K562 (cell line): Measurements from ENCODE around the gene PRKAG1. TPM values are rescaled to one million over a fixed set of nuclear protein-coding genes. Genes with fewer than 3 reads are reported as not detected.

Experiments used
- ATAC-seq: fragments of 200-7000 bp; cut with Tn5 transposase; 3 replicates; pipeline ENCODE4 v1.9.1; 2020; ENCODE audit warnings: moderate library complexity
- BruUV-seq: library from RNA; stranded (reverse); fragments of 400-500 nt; replicated peaks from 2 replicates; lab custom pipeline; 2021; lab: Mats Ljungman, UMichigan
- CTCF ChIA-PET: fragments of 300-600 bp; formaldehyde crosslinking; extraction: SDS; loops from one replicate; lab custom pipeline; 2021; ENCODE audit warnings: low intra/inter-chr PET ratio; lab: Yijun Ruan, JAX
- POLR2A ChIA-PET: fragments of 300-600, 350-650 bp; sonication (Branson Sonifier 250); formaldehyde crosslinking; extraction: SDS; loops from one replicate; lab custom pipeline; 2021; ENCODE audit warnings: antibody characterized with exemption, inconsistent platforms; lab: Yijun Ruan, JAX
- DNase-seq, 4 experiments: peaks; one replicate each; pipeline versions ENCODE4 v3.0.0 to v3.0.0-alpha.2; 2011 to 2018; ENCODE audit warnings: low spot score in 3 of 4, mixed read lengths in 3 of 4; ENCODE audit errors: extremely low read depth in 1 of 4
- FAIRE-seq: peaks from 2 replicates; lab custom pipeline; 2011; peaks lifted over from hg19 to GRCh38; lab: Jason Lieb, UNC
- H2AFZ ChIP-seq: 2 replicates; pipeline ENCODE4 v1.6.0; 2011; ENCODE audit warnings: low read depth, low read length, control low read depth, inconsistent platforms
- H3K27ac ChIP-seq: fragments of 200-600 bp; 3 replicates; pipeline ENCODE4 v1.8.0; 2011; ENCODE audit warnings: low read depth, mild to moderate bottlenecking, control low read depth, inconsistent platforms, low read length, moderate library complexity, mixed read lengths; ENCODE audit errors: extremely low read depth
- H3K27me3 ChIP-seq, 2 experiments: fragments of 300-600 bp in 1 of 2; 2 replicates in 1 of 2; 3 replicates in 1 of 2; pipeline versions ENCODE4 v1.6.0 to v1.8.0; 2011; ENCODE audit warnings: inconsistent platforms in 2 of 2, low read length in 2 of 2, mild to moderate bottlenecking in 1 of 2, mixed read lengths in 1 of 2, moderate library complexity in 1 of 2; ENCODE audit not compliant: control insufficient read depth in 2 of 2, insufficient read depth in 2 of 2
- H3K36me3 ChIP-seq: fragments of 300-600 bp; 3 replicates; pipeline ENCODE4 v1.8.0; 2011; ENCODE audit warnings: mild to moderate bottlenecking, low read length, inconsistent platforms; ENCODE audit not compliant: control insufficient read depth, insufficient read depth
- H3K4me1 ChIP-seq, 2 experiments: fragments of 200-600 bp in 1 of 2; replicated peaks in 1 of 2; 2 replicates in 1 of 2; 3 replicates in 1 of 2; pipeline versions ENCODE4 v1.5.1 to v1.8.0; 2011; ENCODE audit warnings: inconsistent platforms in 2 of 2, low read length in 2 of 2, mild to moderate bottlenecking in 1 of 2, mixed read lengths in 1 of 2, moderate library complexity in 1 of 2; ENCODE audit not compliant: control insufficient read depth in 2 of 2, insufficient read depth in 2 of 2
- H3K4me2 ChIP-seq: 2 replicates; pipeline ENCODE4 v1.6.1; 2011; ENCODE audit warnings: low read length, control low read depth, inconsistent platforms, mixed read lengths; ENCODE audit not compliant: insufficient read depth
- H3K4me3 ChIP-seq: fragments of 200-600 bp; sonication (generic), shearing (Covaris generic); 2 replicates; pipeline ENCODE4 v1.5.1; 2016; ENCODE audit warnings: control low read depth, inconsistent platforms
- H3K79me2 ChIP-seq: fragments of 200-600 bp; 3 replicates; pipeline ENCODE4 v1.8.0; 2011; ENCODE audit warnings: low read length, inconsistent platforms; ENCODE audit not compliant: control insufficient read depth, insufficient read depth
- H3K9ac ChIP-seq, 2 experiments: 2 replicates each; pipeline versions ENCODE4 v1.6.0 to v1.6.1; 2011; ENCODE audit warnings: low read depth in 2 of 2, low read length in 2 of 2, control low read depth in 1 of 2, inconsistent platforms in 1 of 2, mild to moderate bottlenecking in 1 of 2, mixed read lengths in 1 of 2; ENCODE audit not compliant: insufficient read depth in 1 of 2
- H3K9me1 ChIP-seq: one replicate; pipeline ENCODE4 v1.6.0; 2011; ENCODE audit warnings: inconsistent platforms, mild to moderate bottlenecking, low read length, moderate library complexity; ENCODE audit not compliant: control insufficient read depth, insufficient read depth
- H3K9me3 ChIP-seq: replicated peaks from 2 replicates; pipeline ENCODE4 v1.5.1; 2011; ENCODE audit warnings: low read depth, low read length, inconsistent platforms; ENCODE audit not compliant: control insufficient read depth, insufficient read depth
- H4K20me1 ChIP-seq: replicated peaks from 2 replicates; pipeline ENCODE4 v1.6.1; 2011; ENCODE audit warnings: low read length, inconsistent platforms, mixed read lengths; ENCODE audit not compliant: control insufficient read depth, insufficient read depth
- CSDE1 ChIP-seq, 2 experiments: fragments of 450-650 bp; IDR thresholded peaks; 2 replicates each; pipeline ENCODE4 v1.6.1; 2016; ENCODE audit warnings: mild to moderate bottlenecking in 1 of 2
- KDM2B ChIP-seq: fragments of 250-450 bp; sonication (Bioruptor Pico); IDR thresholded peaks from 2 replicates; pipeline ENCODE4 v1.8.0; 2021; ENCODE audit warnings: mild to moderate bottlenecking, moderate library complexity
- MYNN ChIP-seq, 2 experiments: sonication (generic); formaldehyde crosslinking in 1 of 2; IDR thresholded peaks; 2 replicates each; pipeline versions ENCODE4 v1.5.0 to v1.6.1; 2016 to 2020; ENCODE audit warnings: antibody characterized with exemption in 1 of 2, missing genetic modification reagents in 1 of 2
- PCBP2 ChIP-seq: fragments of 200-400 bp; formaldehyde crosslinking; IDR thresholded peaks from 2 replicates; pipeline ENCODE4 v1.6.1; 2018; ENCODE audit warnings: low read length, low read depth, mild to moderate bottlenecking, moderate library complexity; ENCODE audit not compliant: poor library complexity, severe bottlenecking
- POLR2AphosphoS5 ChIP-seq: IDR thresholded peaks from 2 replicates; pipeline ENCODE4 v1.6.1; 2011; ENCODE audit warnings: mild to moderate bottlenecking, low read depth, low read length, moderate library complexity; ENCODE audit not compliant: control insufficient read depth, insufficient read depth
- RBFOX2 ChIP-seq: fragments of 200-400 bp; formaldehyde crosslinking; IDR thresholded peaks from 2 replicates; pipeline ENCODE4 v1.6.1; 2017; ENCODE audit warnings: low read depth, mild to moderate bottlenecking, low read length, moderate library complexity
- RBM39 ChIP-seq: fragments of 200-400 bp; formaldehyde crosslinking; optimal IDR thresholded peaks from 2 replicates; pipeline ENCODE3; 2018; ENCODE audit warnings: low read depth, low read length
- ZFP1 ChIP-seq: fragments of 450-650 bp; formaldehyde crosslinking; IDR thresholded peaks from 2 replicates; pipeline ENCODE4 v1.4.0; 2020; ENCODE audit warnings: mild to moderate bottlenecking, mixed read lengths
- ZNF12 ChIP-seq: sonication (generic); formaldehyde crosslinking; IDR thresholded peaks from 2 replicates; pipeline ENCODE4 v1.4.0; 2020; ENCODE audit warnings: mild to moderate bottlenecking, missing genetic modification reagents
- ZNF311 ChIP-seq: fragments of 250-450 bp; sonication (Bioruptor Pico); IDR thresholded peaks from 2 replicates; pipeline ENCODE4 v1.4.0; 2020; ENCODE audit warnings: mild to moderate bottlenecking, moderate library complexity
- WGBS: fragments of 100-300 bp; shearing (Covaris generic); methylation state at CpG from one replicate; pipeline ENCODE4 v1.1.6; 2016; ENCODE audit warnings: low coverage, mixed read lengths; ENCODE audit not compliant: insufficient coverage; ENCODE audit errors: missing lambda C conversion rate; 5-methylcytosine and 5-hydroxymethylcytosine counted together
- in situ Hi-C: fragments of 300-500 bp; cut with MboI; formaldehyde crosslinking; loops from 4 replicates; pipeline ENCODE4 v1.15.0; 2018; ENCODE audit warnings: inconsistent platforms, mixed read lengths
- intact Hi-C: fragments of 100-400 bp; cut with micrococcal nuclease; formaldehyde crosslinking; loops from 2 replicates; pipeline ENCODE4 v1.14.2; 2022
- polyA plus RNA-seq, 8 experiments: library from polyadenylated mRNA; depleted of rRNA in 4 of 8; stranded (reverse) in 5 of 8; unstranded in 3 of 8; fragments of >200 nt; fragmentation: Nextera tagmentation in 2 of 8; fragmentation: Illumina TruSeq in 1 of 8; extraction: Ambion mirVana in 2 of 8; extraction: Trizol in 1 of 8; gene quantifications; 2 replicates each; pipeline versions ENCODE4 v1.2.1 to v1.2.3, GENCODE V29; 2011 to 2014; ENCODE audit warnings: inconsistent platforms in 1 of 8, missing spikeins in 1 of 8
- total RNA-seq, 7 experiments: library from RNA; depleted of rRNA in 6 of 7; stranded (reverse); fragments of >200 nt in 6 of 7; fragmentation: Illumina TruSeq in 2 of 7; extraction: Trizol in 2 of 7; gene quantifications; 2 replicates each; pipeline versions ENCODE4 v1.2.1 to v1.2.3, GENCODE V29; 2011 to 2021; ENCODE audit warnings: low replicate concordance in 1 of 7
- TF ChIP-seq, protein P1 (sequence below), 3 experiments: fragments of 200-800 bp in 1 of 3; fragments of 250-450 bp in 1 of 3; fragments of 450-650 bp in 1 of 3; sonication (Bioruptor Pico) in 1 of 3; sonication (Bioruptor generic) in 1 of 3; formaldehyde crosslinking in 1 of 3; IDR thresholded peaks; 2 replicates each; pipeline versions ENCODE4 v1.6.1 to v1.8.0; 2016 to 2022; ENCODE audit warnings: mild to moderate bottlenecking in 2 of 3, missing genetic modification characterization in 2 of 3, missing compliant biosample characterization in 1 of 3, moderate library complexity in 1 of 3
- TF ChIP-seq, protein P2 (sequence below), 2 experiments: IDR thresholded peaks; 2 replicates each; pipeline ENCODE4 v1.6.1; 2012; ENCODE audit warnings: improper control_type of control experiment in 2 of 2, low read depth in 2 of 2, low read length in 2 of 2, borderline replicate concordance in 1 of 2
- TF ChIP-seq, protein P3 (sequence below): fragments of 250-450 bp; sonication (Bioruptor Pico); IDR thresholded peaks from 2 replicates; pipeline ENCODE4 v1.4.0; 2020

PRKAG1 gene
- total and polyA plus RNA-seq, 9 of the 15 experiments (the other 6 are each of a cell fraction or from before 2014, with no cell fraction given) = 51.1 to 126 (median 79.1) TPM

DNA sequence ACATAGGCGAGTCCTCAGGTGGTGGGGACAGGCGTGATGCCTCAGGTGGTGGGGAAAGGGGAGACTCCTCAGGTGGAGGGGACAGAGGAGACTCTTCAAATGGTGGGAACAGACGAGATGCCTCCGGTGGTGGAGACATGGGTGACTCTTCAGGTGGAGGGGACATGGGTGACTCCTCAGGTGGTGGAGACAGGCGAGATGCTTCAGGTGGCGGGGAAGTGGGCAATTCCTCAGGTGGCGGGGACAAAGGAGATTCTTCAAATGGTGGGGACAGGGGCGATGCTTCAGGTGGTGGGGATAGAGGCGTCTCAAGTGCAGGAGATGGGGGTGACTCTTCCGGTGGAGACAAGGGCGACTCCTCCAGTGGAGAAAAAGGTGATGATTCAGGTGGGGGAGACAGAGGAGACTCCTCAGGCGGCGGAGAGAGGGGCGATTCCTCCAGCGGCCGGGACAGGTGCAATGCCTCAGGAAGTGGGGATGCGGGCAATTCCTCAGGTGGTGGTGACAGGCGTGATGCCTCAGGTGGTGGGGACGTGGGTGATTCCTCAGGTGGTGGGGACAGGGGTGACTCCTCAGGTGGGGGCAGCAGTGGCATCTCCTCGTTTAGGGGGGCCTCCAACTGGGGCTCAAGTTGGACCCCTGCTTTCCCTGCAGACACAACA is 33.3 kb upstream of the PRKAG1 start:
- CTCF ChIA-PET = no interaction called here
- no peak for ATAC-seq
- H3K36me3 ChIP-seq = peaks cover 90% of the 10 kb centered on the region
- H4K20me1 ChIP-seq = peaks cover 28% of the 10 kb centered on the region
- no TSS peak for BruUV-seq
- H3K9me3 ChIP-seq = no peaks in the 10 kb centered on the region
- 93% methylated on average over 17 of the region's 20 CpGs for WGBS
- intact Hi-C loops (no loop called here), in situ Hi-C loops (no loop called here)
- POLR2A ChIA-PET = no interaction called here
- no peak for DNase-seq
- peaks cover 4% of the 10 kb centered on the region for H3K9me1 ChIP-seq
- no peak overlapping the region for H3K27ac ChIP-seq
- no peak overlapping the region for H3K4me3 ChIP-seq
- H3K9ac ChIP-seq = no peak overlapping the region
- no peak overlapping the region for H2AFZ ChIP-seq
- H3K27me3 ChIP-seq = no peaks in the 10 kb centered on the region
- FAIRE-seq = no peak
- H3K4me2 ChIP-seq = no peak overlapping the region
- H3K79me2 ChIP-seq = peaks cover 38% of the 10 kb centered on the region
- H3K4me1 ChIP-seq = peaks cover 6 to 9% of the 10 kb centered on the region in 2 experiments; a peak in 3 of 5 replicates
- TF ChIP-seq, protein P1, sequence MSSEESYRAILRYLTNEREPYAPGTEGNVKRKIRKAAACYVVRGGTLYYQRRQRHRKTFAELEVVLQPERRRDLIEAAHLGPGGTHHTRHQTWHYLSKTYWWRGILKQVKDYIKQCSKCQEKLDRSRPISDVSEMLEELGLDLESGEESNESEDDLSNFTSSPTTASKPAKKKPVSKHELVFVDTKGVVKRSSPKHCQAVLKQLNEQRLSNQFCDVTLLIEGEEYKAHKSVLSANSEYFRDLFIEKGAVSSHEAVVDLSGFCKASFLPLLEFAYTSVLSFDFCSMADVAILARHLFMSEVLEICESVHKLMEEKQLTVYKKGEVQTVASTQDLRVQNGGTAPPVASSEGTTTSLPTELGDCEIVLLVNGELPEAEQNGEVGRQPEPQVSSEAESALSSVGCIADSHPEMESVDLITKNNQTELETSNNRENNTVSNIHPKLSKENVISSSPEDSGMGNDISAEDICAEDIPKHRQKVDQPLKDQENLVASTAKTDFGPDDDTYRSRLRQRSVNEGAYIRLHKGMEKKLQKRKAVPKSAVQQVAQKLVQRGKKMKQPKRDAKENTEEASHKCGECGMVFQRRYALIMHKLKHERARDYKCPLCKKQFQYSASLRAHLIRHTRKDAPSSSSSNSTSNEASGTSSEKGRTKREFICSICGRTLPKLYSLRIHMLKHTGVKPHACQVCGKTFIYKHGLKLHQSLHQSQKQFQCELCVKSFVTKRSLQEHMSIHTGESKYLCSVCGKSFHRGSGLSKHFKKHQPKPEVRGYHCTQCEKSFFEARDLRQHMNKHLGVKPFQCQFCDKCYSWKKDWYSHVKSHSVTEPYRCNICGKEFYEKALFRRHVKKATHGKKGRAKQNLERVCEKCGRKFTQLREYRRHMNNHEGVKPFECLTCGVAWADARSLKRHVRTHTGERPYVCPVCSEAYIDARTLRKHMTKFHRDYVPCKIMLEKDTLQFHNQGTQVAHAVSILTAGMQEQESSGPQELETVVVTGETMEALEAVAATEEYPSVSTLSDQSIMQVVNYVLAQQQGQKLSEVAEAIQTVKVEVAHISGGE (CRISPR knock-in tag; IDR thresholded peaks at IDR 0.05) = no peak
- TF ChIP-seq POLR2AphosphoS5 (no peak), CSDE1 (IDR thresholded peaks at IDR 0.05) (no peak), PCBP2 (no peak), MYNN (IDR thresholded peaks at IDR 0.05) (no peak), MYNN (CRISPR knock-in tag; IDR thresholded peaks at IDR 0.05) (no peak), RBFOX2 (no peak), KDM2B (CRISPR knock-in tag) (no peak), ZFP1 (CRISPR knock-in tag) (no peak), ZNF12 (CRISPR knock-in tag) (no peak), ZNF311 (CRISPR knock-in tag) (no peak), RBM39 (no peak)
- TF ChIP-seq, protein P2, sequence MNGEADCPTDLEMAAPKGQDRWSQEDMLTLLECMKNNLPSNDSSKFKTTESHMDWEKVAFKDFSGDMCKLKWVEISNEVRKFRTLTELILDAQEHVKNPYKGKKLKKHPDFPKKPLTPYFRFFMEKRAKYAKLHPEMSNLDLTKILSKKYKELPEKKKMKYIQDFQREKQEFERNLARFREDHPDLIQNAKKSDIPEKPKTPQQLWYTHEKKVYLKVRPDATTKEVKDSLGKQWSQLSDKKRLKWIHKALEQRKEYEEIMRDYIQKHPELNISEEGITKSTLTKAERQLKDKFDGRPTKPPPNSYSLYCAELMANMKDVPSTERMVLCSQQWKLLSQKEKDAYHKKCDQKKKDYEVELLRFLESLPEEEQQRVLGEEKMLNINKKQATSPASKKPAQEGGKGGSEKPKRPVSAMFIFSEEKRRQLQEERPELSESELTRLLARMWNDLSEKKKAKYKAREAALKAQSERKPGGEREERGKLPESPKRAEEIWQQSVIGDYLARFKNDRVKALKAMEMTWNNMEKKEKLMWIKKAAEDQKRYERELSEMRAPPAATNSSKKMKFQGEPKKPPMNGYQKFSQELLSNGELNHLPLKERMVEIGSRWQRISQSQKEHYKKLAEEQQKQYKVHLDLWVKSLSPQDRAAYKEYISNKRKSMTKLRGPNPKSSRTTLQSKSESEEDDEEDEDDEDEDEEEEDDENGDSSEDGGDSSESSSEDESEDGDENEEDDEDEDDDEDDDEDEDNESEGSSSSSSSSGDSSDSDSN (IDR thresholded peaks at IDR 0.05; ENCODE audit: borderline replicate concordance in 1 of 2, low read depth in 2 of 2, low read length in 2 of 2) = no peak
- TF ChIP-seq, protein P3, sequence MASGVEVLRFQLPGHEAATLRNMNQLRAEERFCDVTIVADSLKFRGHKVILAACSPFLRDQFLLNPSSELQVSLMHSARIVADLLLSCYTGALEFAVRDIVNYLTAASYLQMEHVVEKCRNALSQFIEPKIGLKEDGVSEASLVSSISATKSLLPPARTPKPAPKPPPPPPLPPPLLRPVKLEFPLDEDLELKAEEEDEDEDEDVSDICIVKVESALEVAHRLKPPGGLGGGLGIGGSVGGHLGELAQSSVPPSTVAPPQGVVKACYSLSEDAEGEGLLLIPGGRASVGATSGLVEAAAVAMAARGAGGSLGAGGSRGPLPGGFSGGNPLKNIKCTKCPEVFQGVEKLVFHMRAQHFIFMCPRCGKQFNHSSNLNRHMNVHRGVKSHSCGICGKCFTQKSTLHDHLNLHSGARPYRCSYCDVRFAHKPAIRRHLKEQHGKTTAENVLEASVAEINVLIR (CRISPR knock-in tag) = no peak
